Choroid plexus epithelial cell (primary cell): ENCODE data around the gene RIPK3.

Source experiments
- DNase-seq: peaks from one replicate; pipeline ENCODE4 v3.0.0-alpha.2; 2010; ENCODE audit warnings: low read depth
- H3K4me3 ChIP-seq: 2 replicates; pipeline ENCODE4 v1.5.1; 2011; ENCODE audit warnings: low read depth, mild to moderate bottlenecking, control low read depth, low read length, moderate library complexity
- CTCF ChIP-seq: conservative IDR thresholded peaks from 2 replicates; pipeline ENCODE4 v1.5.1; 2011; ENCODE audit warnings: low read depth, mild to moderate bottlenecking, control low read depth, inconsistent platforms, low read length, moderate library complexity

Gene RIPK3

GRCh38 chr14:24368562-24369252, 28.9 kb upstream of the RIPK3 start:
- DNase-seq = peak; percentile 58
- peak overlapping the region; percentile 84 for H3K4me3 ChIP-seq
- TF ChIP-seq CTCF = no peak

- no peak for DNase-seq
These were observed 28.4 kb upstream of the RIPK3 start for GRCh38 chr14:24368212-24368561.

GRCh38 chr14:24367514-24368211, 27.9 kb upstream of the RIPK3 start, which contains the start of gene NFATC4:
Gene NFATC4 (plus strand): TSS chr14:24368184. CDS start chr14:24368341, 157 bp downstream.
- peak within 1 kb of the TSS; percentile 84 for H3K4me3 ChIP-seq
- no peak for TF ChIP-seq CTCF
- DNase-seq = peak; percentile 97

More at GRCh38 chr14:24368212-24368561, 28.4 kb upstream of the RIPK3 start:
- no peak for TF ChIP-seq CTCF
- H3K4me3 ChIP-seq = peak overlapping the region; percentile 84

GRCh38 chr14:24366721-24367513, 27.1 kb upstream of the RIPK3 start:
- peak overlapping the region; percentile 84 for H3K4me3 ChIP-seq
- TF ChIP-seq CTCF = no peak
- peak; percentile 98 for DNase-seq

GRCh38 chr14:24366413-24366720, 26.6 kb upstream of the RIPK3 start:
- no peak for TF ChIP-seq CTCF
- peak overlapping the region; percentile 84 for H3K4me3 ChIP-seq
- no peak for DNase-seq

GRCh38 chr14:24365600-24366412, 26.0 kb upstream of the RIPK3 start:
- DNase-seq = peak; percentile 97
- peak overlapping the region; percentile 46 for H3K4me3 ChIP-seq
- TF ChIP-seq CTCF = peak; percentile 92
